Activated CD4-positive, alpha-beta T cell treated with anti-CD3 and anti-CD28 coated beads for 36 hours (primary cell): ENCODE data around the gene EBF4. TPM values are rescaled to one million over a fixed set of nuclear protein-coding genes. Genes with fewer than 3 reads are reported as not detected.
A peak's percentile ranks its signal among the peaks of the same experiment; 100 is the strongest.
"Not testable (repeated sequence)": the region's sequence is repeated elsewhere in the genome, so short reads cannot be mapped to it uniquely, and the experiment has no call there.

Experiments used
- ATAC-seq: fragments of 200-7000 bp; cut with Tn5 transposase; one replicate; pipeline ENCODE4 v1.10.0; 2021; ENCODE audit warnings: mild to moderate bottlenecking, moderate library complexity
- CTCF ChIA-PET: fragments of 350-600 bp; sonication (Branson Sonifier 250); formaldehyde crosslinking; loops from one replicate; lab custom pipeline; 2021; ENCODE audit warnings: antibody characterized with exemption; lab: Charles Lee
- POLR2A ChIA-PET: fragments of 350-600 bp; sonication (Branson Sonifier 250); formaldehyde crosslinking; loops from one replicate; lab custom pipeline; 2021; ENCODE audit warnings: antibody characterized with exemption, inconsistent platforms; lab: Charles Lee
- DNase-seq: peaks from one replicate; pipeline ENCODE4 v3.0.0-alpha.2; 2020
- H3K27ac Mint-ChIP-seq: one replicate; pipeline ENCODE4 v1.8.0; 2021; ENCODE audit warnings: mixed read lengths
- H3K27me3 Mint-ChIP-seq: one replicate; pipeline ENCODE4 v1.8.0; 2021; ENCODE audit warnings: mixed read lengths
- H3K36me3 Mint-ChIP-seq: one replicate; pipeline ENCODE4 v1.8.0; 2021; ENCODE audit warnings: low read depth, mixed read lengths
- H3K4me1 Mint-ChIP-seq: one replicate; pipeline ENCODE4 v1.8.0; 2021; ENCODE audit warnings: mixed read lengths
- H3K4me3 Mint-ChIP-seq: one replicate; pipeline ENCODE4 v1.8.0; 2021; ENCODE audit warnings: mild to moderate bottlenecking, moderate library complexity, mixed read lengths
- H3K9me3 Mint-ChIP-seq: one replicate; pipeline ENCODE4 v1.8.0; 2021; ENCODE audit warnings: low read depth, mixed read lengths
- intact Hi-C, 2 experiments: fragments of 100-400 bp; cut with DNase I in 1 of 2; cut with micrococcal nuclease in 1 of 2; formaldehyde crosslinking; loops; one replicate each; pipeline versions ENCODE4 v1.14.2 to v1.15.1; 2022 to 2024; cut with DNase I, micrococcal nuclease
- total RNA-seq, 2 experiments: library from RNA; stranded (reverse); gene quantifications; one replicate each; pipeline ENCODE4 v1.2.3, GENCODE V29; 2021

Gene EBF4
- total RNA-seq, 2 experiments from 2014 or later: 3.7 to 4.3 TPM

- no peak overlapping the region for H3K27ac Mint-ChIP-seq
- CTCF ChIA-PET: interaction anchor here (1.9 kb wide), 1 partner anchor 69 kb away, joined by 4 read pairs; no protein-coding TSS in a partner anchor
- intact Hi-C loops: loop anchor here in 1 of 2 experiments (1.0 kb wide), 3 partner anchors 50 to 180 kb away; partner anchors contain the start of gene PTPRA
- peaks cover 17% of the 10 kb centered on the region for H3K4me1 Mint-ChIP-seq
- DNase-seq (peak; percentile 48), ATAC-seq (peak; percentile 6)
- POLR2A ChIA-PET: no interaction called here
- H3K36me3 Mint-ChIP-seq: no peaks in the 10 kb centered on the region
- no peaks in the 10 kb centered on the region for H3K9me3 Mint-ChIP-seq
- no peak overlapping the region for H3K4me3 Mint-ChIP-seq
- peaks cover 41% of the 10 kb centered on the region for H3K27me3 Mint-ChIP-seq
Measured at GRCh38 chr20:2692886-2693285, 306 bp downstream of the EBF4 start.

- intact Hi-C loops: loop anchor here in 1 of 2 experiments (1.0 kb wide), 2 partner anchors 50 to 59 kb away; no protein-coding TSS in a partner anchor
- no peaks in the 10 kb centered on the region for H3K36me3 Mint-ChIP-seq
- ATAC-seq (peak; percentile 67), DNase-seq (peak; percentile 71)
- peaks cover 43% of the 10 kb centered on the region for H3K27me3 Mint-ChIP-seq
- CTCF ChIA-PET: interaction anchor here (0.6 to 1.9 kb wide), 4 partner anchors 19 to 69 kb away, joined by 3 to 4 read pairs (median 4); no protein-coding TSS in a partner anchor
- no peak overlapping the region for H3K4me3 Mint-ChIP-seq
- POLR2A ChIA-PET: no interaction called here
- H3K27ac Mint-ChIP-seq: no peak overlapping the region
- H3K4me1 Mint-ChIP-seq: peaks cover 11% of the 10 kb centered on the region
- no peaks in the 10 kb centered on the region for H3K9me3 Mint-ChIP-seq
Measured at GRCh38 chr20:2693286-2694007, 867 bp downstream of the EBF4 start.

GRCh38 chr20:2694008-2694471, 1.5 kb downstream of the EBF4 start:
- H3K4me1 Mint-ChIP-seq: peaks cover 9% of the 10 kb centered on the region
- H3K27ac Mint-ChIP-seq: no peak overlapping the region
- ChIA-PET POLR2A (no interaction called here), CTCF (interaction anchor here (0.5 to 1.7 kb wide), 7 partner anchors 20 to 288 kb away, joined by 3 to 5 read pairs (median 3); no protein-coding TSS in a partner anchor)
- peaks cover 44% of the 10 kb centered on the region for H3K27me3 Mint-ChIP-seq
- DNase-seq: no peak
- ATAC-seq: no peak
- no peak overlapping the region for H3K4me3 Mint-ChIP-seq
- no peaks in the 10 kb centered on the region for H3K36me3 Mint-ChIP-seq
- no peaks in the 10 kb centered on the region for H3K9me3 Mint-ChIP-seq
- intact Hi-C loops: no loop called here

- intact Hi-C loops: no loop called here
- H3K4me3 Mint-ChIP-seq: no peak overlapping the region
- peaks cover 44% of the 10 kb centered on the region for H3K27me3 Mint-ChIP-seq
- ChIA-PET CTCF (interaction anchor here (0.5 to 1.7 kb wide), 5 partner anchors 34 to 287 kb away, joined by 3 to 5 read pairs (median 3); no protein-coding TSS in a partner anchor), POLR2A (no interaction called here)
- H3K36me3 Mint-ChIP-seq: no peaks in the 10 kb centered on the region
- H3K9me3 Mint-ChIP-seq: no peaks in the 10 kb centered on the region
- DNase-seq: no peak
- H3K27ac Mint-ChIP-seq: no peak overlapping the region
- peaks cover 9% of the 10 kb centered on the region for H3K4me1 Mint-ChIP-seq
- ATAC-seq: no peak
Measured at GRCh38 chr20:2694519-2694918, 1.9 kb downstream of the EBF4 start.

GRCh38 chr20:2695206-2695983, 2.8 kb downstream of the EBF4 start:
- peaks cover 9% of the 10 kb centered on the region for H3K4me1 Mint-ChIP-seq
- no peak overlapping the region for H3K27ac Mint-ChIP-seq
- H3K36me3 Mint-ChIP-seq: no peaks in the 10 kb centered on the region
- intact Hi-C loops: no loop called here
- no peak for DNase-seq
- ChIA-PET CTCF (interaction anchor here (1.0 to 1.7 kb wide), 4 partner anchors 33 to 48 kb away, joined by 3 to 4 read pairs (median 4); no protein-coding TSS in a partner anchor), POLR2A (no interaction called here)
- no peaks in the 10 kb centered on the region for H3K9me3 Mint-ChIP-seq
- no peak overlapping the region for H3K4me3 Mint-ChIP-seq
- ATAC-seq: no peak
- H3K27me3 Mint-ChIP-seq: peaks cover 44% of the 10 kb centered on the region

GRCh38 chr20:2695984-2696525, 3.5 kb downstream of the EBF4 start:
- not testable (repeated sequence) for H3K9me3 Mint-ChIP-seq, ATAC-seq

GRCh38 chr20:2696646-2697045, 4.1 kb downstream of the EBF4 start:
- POLR2A ChIA-PET: no interaction called here
- intact Hi-C loops: no loop called here

More at GRCh38 chr20:2695984-2696525, 3.5 kb downstream of the EBF4 start:
- DNase-seq, H3K4me1 Mint-ChIP-seq, H3K4me3 Mint-ChIP-seq, H3K36me3 Mint-ChIP-seq, intact Hi-C loops, POLR2A ChIA-PET, H3K27ac Mint-ChIP-seq: not testable (repeated sequence)
- H3K27me3 Mint-ChIP-seq: peaks cover 43% of the 10 kb centered on the region
- CTCF ChIA-PET: interaction anchor here (1.7 kb wide), 1 partner anchor 46 kb away, joined by 4 read pairs; no protein-coding TSS in a partner anchor

GRCh38 chr20:2697768-2698167, 5.2 kb downstream of the EBF4 start:
- POLR2A ChIA-PET: no interaction called here
- H3K9me3 Mint-ChIP-seq: no peaks in the 10 kb centered on the region
- CTCF ChIA-PET: interaction anchor here (0.9 kb wide), 1 partner anchor 303 kb away, joined by 4 read pairs; no protein-coding TSS in a partner anchor
- peaks cover 31% of the 10 kb centered on the region for H3K27me3 Mint-ChIP-seq
- ATAC-seq (no peak), DNase-seq (no peak)
- intact Hi-C loops: no loop called here
- H3K36me3 Mint-ChIP-seq: no peaks in the 10 kb centered on the region
- no peak overlapping the region for H3K4me3 Mint-ChIP-seq
- no peaks in the 10 kb centered on the region for H3K4me1 Mint-ChIP-seq
- no peak overlapping the region for H3K27ac Mint-ChIP-seq

More at GRCh38 chr20:2696646-2697045, 4.1 kb downstream of the EBF4 start:
- Mint-ChIP-seq H3K27ac (no peak overlapping the region), H3K4me3 (no peak overlapping the region), H3K36me3 (no peaks in the 10 kb centered on the region), H3K9me3 (no peaks in the 10 kb centered on the region), H3K27me3 (peaks cover 37% of the 10 kb centered on the region), H3K4me1 (peaks cover 6% of the 10 kb centered on the region)
- no peak for DNase-seq
- no peak for ATAC-seq
- CTCF ChIA-PET: interaction anchor here (1.7 kb wide), 1 partner anchor 45 kb away, joined by 4 read pairs; no protein-coding TSS in a partner anchor

GRCh38 chr20:2698186-2698817, 5.7 kb downstream of the EBF4 start:
- Mint-ChIP-seq H3K4me1 (no peaks in the 10 kb centered on the region), H3K27me3 (peaks cover 31% of the 10 kb centered on the region), H3K36me3 (no peaks in the 10 kb centered on the region), H3K4me3 (no peak overlapping the region), H3K27ac (no peak overlapping the region), H3K9me3 (no peaks in the 10 kb centered on the region)
- no peak for DNase-seq
- intact Hi-C loops: no loop called here
- no peak for ATAC-seq
- ChIA-PET POLR2A (no interaction called here), CTCF (interaction anchor here (0.7 to 0.9 kb wide), 2 partner anchors 30 to 303 kb away, joined by 3 to 4 read pairs; no protein-coding TSS in a partner anchor)

- DNase-seq (no peak), ATAC-seq (no peak)
- POLR2A ChIA-PET: no interaction called here
- H3K4me1 Mint-ChIP-seq: no peaks in the 10 kb centered on the region
- H3K27ac Mint-ChIP-seq: no peak overlapping the region
- CTCF ChIA-PET: interaction anchor here (0.7 kb wide), 1 partner anchor 29 kb away, joined by 3 read pairs; no protein-coding TSS in a partner anchor
- H3K9me3 Mint-ChIP-seq: no peaks in the 10 kb centered on the region
- H3K4me3 Mint-ChIP-seq: no peak overlapping the region
- intact Hi-C loops: no loop called here
- no peaks in the 10 kb centered on the region for H3K36me3 Mint-ChIP-seq
- peaks cover 30% of the 10 kb centered on the region for H3K27me3 Mint-ChIP-seq
Measured at GRCh38 chr20:2698912-2699311, 6.3 kb downstream of the EBF4 start.
